Lower leg skin (tissue), 3 donors: ENCODE data around the gene ST7.

Source experiments
- CTCF ChIP-seq, 3 donors: fragments of 450-650 bp; IDR thresholded peaks; one replicate each; pipeline ENCODE4 v1.5.1; 2016; ENCODE audit warnings: antibody characterized with exemption in 3 of 3, mild to moderate bottlenecking in 3 of 3, moderate library complexity in 2 of 3
- POLR2A ChIP-seq, 2 donors: fragments of 450-650 bp; IDR thresholded peaks; one replicate each; pipeline ENCODE4 v1.6.1; 2016 to 2017; ENCODE audit warnings: antibody characterized with exemption in 2 of 2, mild to moderate bottlenecking in 1 of 2, moderate library complexity in 1 of 2

GRCh38 chr7:117137868-117138267, 184.6 kb downstream of the ST7 start:
- no peak for TF ChIP-seq CTCF (IDR thresholded peaks at IDR 0.05)
- TF ChIP-seq POLR2A (IDR thresholded peaks at IDR 0.05) = no peak
